K562 (cell line): ENCODE data around the gene MGA.

Experiments used
- CTCF ChIP-seq, 3 experiments: IDR thresholded peaks in 2 of 3; conservative IDR thresholded peaks in 1 of 3; 2 replicates each; pipeline ENCODE4 v1.5.1; 2011 to 2012; ENCODE audit warnings: low read length in 3 of 3, mild to moderate bottlenecking in 3 of 3, control low read depth in 2 of 3, improper control_type of control experiment in 1 of 3, inconsistent platforms in 1 of 3, low read depth in 1 of 3, mixed read lengths in 1 of 3, moderate library complexity in 1 of 3; ENCODE audit not compliant: insufficient read depth in 2 of 3
- EZH2 ChIP-seq: IDR thresholded peaks from 2 replicates; pipeline ENCODE4 v1.6.1; 2012; ENCODE audit warnings: low read depth, mild to moderate bottlenecking, inconsistent platforms, low read length, borderline replicate concordance
- FOXK2 ChIP-seq, 2 experiments: fragments of 450-650 bp; IDR thresholded peaks in 1 of 2; conservative IDR thresholded peaks in 1 of 2; 2 replicates each; pipeline ENCODE4 v1.6.1; 2016; ENCODE audit warnings: low read depth in 2 of 2, mild to moderate bottlenecking in 1 of 2
- MTA3 ChIP-seq: fragments of 450-650 bp; formaldehyde crosslinking; IDR thresholded peaks from 2 replicates; pipeline ENCODE4 v1.6.1; 2017; ENCODE audit warnings: mild to moderate bottlenecking, borderline replicate concordance
- TF ChIP-seq, protein P1 (sequence below), 2 experiments: fragments of 450-650 bp in 1 of 2; sonication (generic) in 1 of 2; formaldehyde crosslinking; conservative IDR thresholded peaks; 2 replicates each; pipeline versions ENCODE4 v1.4.0 to v1.8.1; 2020 to 2022; ENCODE audit warnings: mild to moderate bottlenecking in 1 of 2, missing genetic modification reagents in 1 of 2

DNA sequence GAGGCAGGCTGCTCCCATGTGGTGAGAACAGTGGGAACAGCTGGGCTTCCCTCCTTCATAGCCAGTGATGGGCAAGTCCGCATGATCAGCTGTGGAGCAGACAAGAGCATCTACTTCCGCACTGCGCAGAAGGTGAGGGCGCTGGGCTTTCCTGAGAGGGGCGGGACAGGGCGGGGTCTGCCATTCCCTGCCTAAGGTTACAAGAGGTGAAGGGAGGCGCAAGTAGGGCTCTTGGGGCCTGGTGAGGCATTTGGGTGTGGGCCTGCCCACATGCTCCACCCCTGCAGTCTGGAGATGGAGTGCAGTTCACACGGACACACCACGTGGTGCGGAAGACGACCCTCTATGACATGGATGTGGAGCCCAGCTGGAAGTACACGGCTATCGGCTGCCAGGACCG lies 157.1 kb downstream of the MGA start:
- TF ChIP-seq CTCF (IDR thresholded peaks at IDR 0.05 in 2 of 3, conservative IDR thresholded peaks at IDR 0.05 in 1 of 3; ENCODE audit: insufficient read depth in 2 of 3, low read depth in 1 of 3, low read length in 3 of 3) (no peak), MTA3 (no peak), EZH2 (no peak), FOXK2 (conservative IDR thresholded peaks at IDR 0.05 in 1 of 2, IDR thresholded peaks at IDR 0.05 in 1 of 2; ENCODE audit: low read depth in 2 of 2) (no peak)
- TF ChIP-seq, protein P1, sequence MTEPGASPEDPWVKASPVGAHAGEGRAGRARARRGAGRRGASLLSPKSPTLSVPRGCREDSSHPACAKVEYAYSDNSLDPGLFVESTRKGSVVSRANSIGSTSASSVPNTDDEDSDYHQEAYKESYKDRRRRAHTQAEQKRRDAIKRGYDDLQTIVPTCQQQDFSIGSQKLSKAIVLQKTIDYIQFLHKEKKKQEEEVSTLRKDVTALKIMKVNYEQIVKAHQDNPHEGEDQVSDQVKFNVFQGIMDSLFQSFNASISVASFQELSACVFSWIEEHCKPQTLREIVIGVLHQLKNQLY (CRISPR knock-in tag; conservative IDR thresholded peaks at IDR 0.05) = no peak
